ENCODE data around the gene GALNT16.

DNA sequence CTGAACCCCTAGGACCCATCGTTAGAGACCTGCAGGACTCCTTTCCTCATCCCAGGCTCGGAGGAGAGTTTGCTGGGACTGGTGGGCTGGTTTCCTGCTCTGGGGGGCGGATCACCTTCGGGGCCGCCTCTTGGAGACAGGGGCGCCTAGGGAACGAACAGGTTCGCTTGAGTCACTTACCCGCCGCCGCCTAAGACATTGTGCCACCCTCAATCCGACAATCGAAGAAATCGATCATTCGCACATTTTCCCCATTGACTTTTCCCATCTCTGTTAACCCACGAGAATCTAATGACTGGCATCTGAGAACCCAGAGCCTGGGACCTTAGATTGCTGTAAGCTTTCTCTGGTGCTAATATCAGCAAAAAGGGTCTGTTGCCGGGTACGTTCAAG, 138.9 kb downstream of the GALNT16 start:
- no peak for TF ChIP-seq CTCF (IDR thresholded peaks at IDR 0.05)
- TF ChIP-seq POLR2A (IDR thresholded peaks at IDR 0.05): no peak
- no peak for TF ChIP-seq EP300 (IDR thresholded peaks at IDR 0.05)
